Transverse colon (tissue), 4 donors: Measurements from ENCODE around the gene SEZ6. TPM values are rescaled to one million over a fixed set of nuclear protein-coding genes. Genes with fewer than 3 reads are reported as not detected.

Experiments used
- DNase-seq: peaks from one replicate; pipeline ENCODE4 v3.0.0-alpha.2; 2019
- H3K27ac ChIP-seq, 4 donors: fragments of 200-600 bp; sonication (generic); 2 replicates each; pipeline ENCODE4 v1.5.1; 2016 to 2018; ENCODE audit warnings: inconsistent platforms in 4 of 4
- H3K27me3 ChIP-seq: fragments of 200-600 bp; sonication (generic); 2 replicates; pipeline ENCODE4 v1.5.1; 2017; ENCODE audit warnings: inconsistent platforms
- H3K36me3 ChIP-seq, 4 donors: fragments of 200-600 bp; sonication (generic); 2 replicates each; pipeline ENCODE4 v1.5.1; 2017 to 2019; ENCODE audit warnings: inconsistent platforms in 4 of 4
- H3K4me1 ChIP-seq, 4 donors: fragments of 200-600 bp; sonication (generic); 2 replicates each; pipeline ENCODE4 v1.5.1; 2017 to 2020; ENCODE audit warnings: inconsistent platforms in 4 of 4
- H3K4me3 ChIP-seq, 4 donors: fragments of 200-600 bp; sonication (generic); 1 replicate in 1 of 4; 2 replicates in 3 of 4; pipeline versions ENCODE4 v1.5.1 to v1.6.1; 2017 to 2019; ENCODE audit warnings: inconsistent platforms in 4 of 4
- H3K9me3 ChIP-seq, 2 donors: fragments of 200-600 bp; sonication (generic); 2 replicates each; pipeline ENCODE4 v1.5.1; 2017 to 2019; ENCODE audit warnings: inconsistent platforms in 2 of 2
- EP300 ChIP-seq: sonication (generic); formaldehyde crosslinking; IDR thresholded peaks from one replicate; pipeline ENCODE4 v1.6.1; 2017; ENCODE audit warnings: antibody characterized with exemption, low read depth
- POLR2A ChIP-seq: fragments of 450-650 bp; IDR thresholded peaks from one replicate; pipeline ENCODE4 v1.6.1; 2016; ENCODE audit warnings: antibody characterized with exemption, mild to moderate bottlenecking, moderate library complexity
- POLR2AphosphoS5 ChIP-seq, 3 donors: sonication (generic); formaldehyde crosslinking; IDR thresholded peaks; one replicate each; pipeline ENCODE4 v1.6.1; 2016; ENCODE audit warnings: antibody characterized with exemption in 3 of 3
- WGBS, 2 donors: methylation state at CpG; one replicate each; pipeline ENCODE4 v1.1.5; 2018; ENCODE audit warnings: low coverage in 1 of 2; 5-methylcytosine and 5-hydroxymethylcytosine counted together
- in situ Hi-C, 4 donors: fragments of 200-750 bp; cut with MboI; loops; one replicate each; pipeline versions ENCODE4 v1.15.0 to v1.15.1; 2017; ENCODE audit warnings: low sequenced_read_pairs in 3 of 4, low pct_ligation_motif_present in 1 of 4, low pct_unique_long_range_greater_than_20kb in 1 of 4
- intact Hi-C: fragments of 100-400 bp; cut with DNase I; formaldehyde crosslinking; loops from one replicate; pipeline ENCODE4 v1.15.1; 2023; ENCODE audit warnings: low total_unique reads
- total RNA-seq, 4 donors: library from RNA; depleted of rRNA; stranded (reverse); fragments of >200 nt; gene quantifications; one replicate each; pipeline ENCODE4 v1.1.0, GENCODE V29; 2016
- TF ChIP-seq, protein P1 (sequence below), 5 experiments: fragments of 200-600 bp in 3 of 5; fragments of 450-650 bp in 2 of 5; sonication (generic) in 3 of 5; IDR thresholded peaks; 1 replicate in 2 of 5; 2 replicates in 3 of 5; pipeline ENCODE4 v1.5.1; 2016 to 2017; ENCODE audit warnings: antibody characterized with exemption in 5 of 5, inconsistent platforms in 3 of 5, mild to moderate bottlenecking in 2 of 5, moderate library complexity in 1 of 5

The SEZ6 gene
- total RNA-seq, 4 donors from 2014 or later, result 0.14 TPM; not detected in 3

DNA sequence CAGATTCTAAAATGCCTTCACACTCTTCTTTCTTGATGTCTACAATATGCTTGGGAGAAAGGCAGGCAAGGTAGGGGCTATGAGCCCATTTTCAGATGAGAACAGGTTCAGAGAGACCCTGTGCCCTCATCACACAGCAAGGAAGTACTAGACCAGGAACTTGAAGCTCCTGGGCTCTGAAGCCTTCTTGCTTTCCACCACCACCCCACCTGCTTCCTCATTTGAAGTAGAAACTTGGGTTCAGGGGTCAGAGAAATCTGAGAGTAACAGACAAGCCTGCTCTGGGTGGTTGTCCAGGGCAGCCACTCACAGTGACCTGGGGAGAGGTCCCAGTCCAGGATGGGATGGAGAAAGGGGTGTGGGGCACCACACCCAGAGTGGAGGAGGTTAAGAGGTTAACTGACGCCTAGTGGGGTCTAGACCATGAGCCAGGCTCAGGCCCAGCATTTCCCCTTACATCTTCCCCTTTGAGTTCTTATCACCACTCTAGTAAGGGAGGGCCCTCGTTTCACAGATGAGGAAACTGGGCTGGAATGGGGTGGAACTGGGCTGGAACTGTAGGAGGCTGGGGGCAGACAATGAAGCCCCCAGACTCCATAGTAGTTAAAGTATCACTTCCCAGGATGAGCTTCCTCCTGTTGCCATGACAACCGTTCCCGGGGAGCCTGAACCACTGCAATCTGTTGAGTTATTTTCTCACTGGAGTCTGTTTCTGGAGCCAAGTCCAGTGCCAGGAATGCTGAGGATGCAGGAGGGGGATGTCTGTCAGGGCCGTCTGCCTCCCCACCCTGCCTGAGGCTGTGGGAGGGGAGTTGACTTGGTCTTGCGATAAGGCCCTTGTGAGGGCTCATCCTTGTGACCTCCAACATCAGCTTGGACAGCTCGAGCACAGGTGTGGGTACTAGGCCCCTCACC is 38.4 kb downstream of the SEZ6 start:
- H3K36me3 ChIP-seq, result no peaks in the 10 kb centered on the region
- no peaks in the 10 kb centered on the region for H3K9me3 ChIP-seq
- no peaks in the 10 kb centered on the region for H3K4me1 ChIP-seq
- intact Hi-C loops, result loop anchor here (2.0 kb wide), 1 partner anchor 145 kb away; no protein-coding TSS in a partner anchor
- whole genome bisulfite sequencing, 2 donors, result 61% methylated on average over 7 of the region's 7 CpGs; no CpG with 5 or more reads in 1 of the 2 donors
- in situ Hi-C loops, result loop anchor here (5.0 to 10.0 kb wide), 4 partner anchors 140 to 157 kb away; no protein-coding TSS in a partner anchor
- DNase-seq, result no peak
- no peak overlapping the region for H3K4me3 ChIP-seq
- peaks cover 10% of the 10 kb centered on the region for H3K27me3 ChIP-seq
- no peak overlapping the region for H3K27ac ChIP-seq
- no peak for TF ChIP-seq POLR2A
- TF ChIP-seq, protein P1, sequence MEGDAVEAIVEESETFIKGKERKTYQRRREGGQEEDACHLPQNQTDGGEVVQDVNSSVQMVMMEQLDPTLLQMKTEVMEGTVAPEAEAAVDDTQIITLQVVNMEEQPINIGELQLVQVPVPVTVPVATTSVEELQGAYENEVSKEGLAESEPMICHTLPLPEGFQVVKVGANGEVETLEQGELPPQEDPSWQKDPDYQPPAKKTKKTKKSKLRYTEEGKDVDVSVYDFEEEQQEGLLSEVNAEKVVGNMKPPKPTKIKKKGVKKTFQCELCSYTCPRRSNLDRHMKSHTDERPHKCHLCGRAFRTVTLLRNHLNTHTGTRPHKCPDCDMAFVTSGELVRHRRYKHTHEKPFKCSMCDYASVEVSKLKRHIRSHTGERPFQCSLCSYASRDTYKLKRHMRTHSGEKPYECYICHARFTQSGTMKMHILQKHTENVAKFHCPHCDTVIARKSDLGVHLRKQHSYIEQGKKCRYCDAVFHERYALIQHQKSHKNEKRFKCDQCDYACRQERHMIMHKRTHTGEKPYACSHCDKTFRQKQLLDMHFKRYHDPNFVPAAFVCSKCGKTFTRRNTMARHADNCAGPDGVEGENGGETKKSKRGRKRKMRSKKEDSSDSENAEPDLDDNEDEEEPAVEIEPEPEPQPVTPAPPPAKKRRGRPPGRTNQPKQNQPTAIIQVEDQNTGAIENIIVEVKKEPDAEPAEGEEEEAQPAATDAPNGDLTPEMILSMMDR (IDR thresholded peaks at IDR 0.05), result no peak
- TF ChIP-seq EP300, result no peak
- TF ChIP-seq POLR2AphosphoS5 (IDR thresholded peaks at IDR 0.05), result no peak

DNA sequence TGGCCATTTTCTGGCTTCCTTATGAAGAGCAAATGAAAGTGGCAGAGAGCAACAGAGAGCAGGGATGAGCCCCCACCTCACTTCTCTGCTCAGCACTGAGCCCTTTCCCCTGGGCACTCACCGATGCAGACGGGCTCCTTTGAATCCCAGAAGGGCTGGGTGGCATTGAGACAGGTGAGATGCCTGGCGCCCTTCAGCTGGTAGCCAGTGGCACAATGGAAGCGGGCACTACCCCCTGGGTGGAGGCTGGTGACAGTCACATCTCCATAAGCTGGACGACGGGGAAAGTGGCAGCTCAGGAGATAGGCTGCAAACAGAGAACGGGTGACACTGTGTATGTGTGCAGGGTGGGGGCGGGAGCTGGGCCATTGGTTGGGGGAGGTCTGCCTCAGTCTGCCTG is 42.0 kb downstream of the SEZ6 start:
- intact Hi-C loops, result no loop called here
- H3K36me3 ChIP-seq, result no peaks in the 10 kb centered on the region
- H3K9me3 ChIP-seq, result no peaks in the 10 kb centered on the region
- no peak for TF ChIP-seq POLR2AphosphoS5 (IDR thresholded peaks at IDR 0.05)
- TF ChIP-seq, protein P1 (IDR thresholded peaks at IDR 0.05), result no peak
- no peak for TF ChIP-seq EP300
- H3K4me3 ChIP-seq, result no peak overlapping the region
- peaks cover 10% of the 10 kb centered on the region for H3K27me3 ChIP-seq
- H3K27ac ChIP-seq, result no peak overlapping the region
- 59% methylated on average over 8 of the region's 8 CpGs; no CpG with 5 or more reads in 1 of the 2 donors for WGBS, 2 donors
- DNase-seq, result no peak
- H3K4me1 ChIP-seq, result no peaks in the 10 kb centered on the region
- in situ Hi-C loops, result loop anchor here in 2 of 4 donors (10.0 kb wide), 2 partner anchors 151 to 161 kb away; no protein-coding TSS in a partner anchor

DNA sequence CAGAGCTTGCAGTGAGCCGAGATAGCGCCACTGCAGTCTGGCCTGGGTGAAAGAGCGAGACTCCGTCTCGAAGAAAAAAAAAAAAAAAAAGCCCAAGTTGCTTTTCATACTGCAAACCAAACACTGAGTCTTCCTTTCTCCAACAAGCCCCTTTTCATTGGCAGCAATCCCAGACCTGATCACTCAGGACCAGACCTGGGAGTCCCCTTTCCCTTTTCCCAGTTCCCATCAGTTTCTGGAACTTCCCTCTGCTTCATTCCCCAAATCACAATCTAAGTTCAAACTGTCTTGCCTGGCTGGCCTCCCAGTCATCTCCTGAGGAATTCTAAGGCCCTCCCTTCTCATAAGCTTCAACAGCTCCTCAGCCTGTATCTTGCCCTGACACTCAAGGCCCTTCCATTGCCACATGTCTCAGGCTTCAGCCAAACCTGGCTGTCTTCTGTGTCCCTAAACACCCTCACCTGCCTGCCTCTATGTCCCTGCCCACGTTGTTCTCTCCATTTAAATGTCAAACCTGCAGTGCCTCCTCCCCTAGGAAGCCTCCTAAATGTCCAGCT is 42.7 kb downstream of the SEZ6 start:
- H3K9me3 ChIP-seq, result no peaks in the 10 kb centered on the region
- peaks cover 10% of the 10 kb centered on the region for H3K27me3 ChIP-seq
- no peak overlapping the region for H3K27ac ChIP-seq
- H3K36me3 ChIP-seq, result no peaks in the 10 kb centered on the region
- in situ Hi-C loops (loop anchor here in 2 of 4 donors (10.0 kb wide), 2 partner anchors 152 to 162 kb away; no protein-coding TSS in a partner anchor), intact Hi-C loops (no loop called here)
- H3K4me3 ChIP-seq, result no peak overlapping the region
- no peak for DNase-seq
- no peak for TF ChIP-seq POLR2AphosphoS5 (IDR thresholded peaks at IDR 0.05)
- TF ChIP-seq, protein P1 (IDR thresholded peaks at IDR 0.05), result no peak
- TF ChIP-seq EP300, result no peak
- TF ChIP-seq POLR2A, result no peak
- WGBS, 2 donors, result 59 to 62% methylated on average over 5 to 6 of the region's 6 CpGs
- no peaks in the 10 kb centered on the region for H3K4me1 ChIP-seq

- Histone ChIP-seq H3K9me3 (no peaks in the 10 kb centered on the region), H3K27ac (no peak overlapping the region), H3K4me3 (no peak overlapping the region), H3K27me3 (peaks cover 10% of the 10 kb centered on the region), H3K36me3 (no peaks in the 10 kb centered on the region), H3K4me1 (no peaks in the 10 kb centered on the region)
- intact Hi-C loops (no loop called here), in situ Hi-C loops (loop anchor here in 2 of 4 donors (10.0 kb wide), 2 partner anchors 153 to 163 kb away; no protein-coding TSS in a partner anchor)
- TF ChIP-seq EP300 (no peak), POLR2A (no peak), POLR2AphosphoS5 (IDR thresholded peaks at IDR 0.05) (no peak)
- TF ChIP-seq, protein P1 (IDR thresholded peaks at IDR 0.05), result no peak
- no peak for DNase-seq
- WGBS, 2 donors, result 91% methylated on average over 7 of the region's 7 CpGs; no CpG with 5 or more reads in 1 of the 2 donors
Measured at GRCh38 chr17:28961391-28961790, 44.4 kb downstream of the SEZ6 start.
